Measurements from ENCODE around the gene TMPRSS9.

The TMPRSS9 gene

DNA sequence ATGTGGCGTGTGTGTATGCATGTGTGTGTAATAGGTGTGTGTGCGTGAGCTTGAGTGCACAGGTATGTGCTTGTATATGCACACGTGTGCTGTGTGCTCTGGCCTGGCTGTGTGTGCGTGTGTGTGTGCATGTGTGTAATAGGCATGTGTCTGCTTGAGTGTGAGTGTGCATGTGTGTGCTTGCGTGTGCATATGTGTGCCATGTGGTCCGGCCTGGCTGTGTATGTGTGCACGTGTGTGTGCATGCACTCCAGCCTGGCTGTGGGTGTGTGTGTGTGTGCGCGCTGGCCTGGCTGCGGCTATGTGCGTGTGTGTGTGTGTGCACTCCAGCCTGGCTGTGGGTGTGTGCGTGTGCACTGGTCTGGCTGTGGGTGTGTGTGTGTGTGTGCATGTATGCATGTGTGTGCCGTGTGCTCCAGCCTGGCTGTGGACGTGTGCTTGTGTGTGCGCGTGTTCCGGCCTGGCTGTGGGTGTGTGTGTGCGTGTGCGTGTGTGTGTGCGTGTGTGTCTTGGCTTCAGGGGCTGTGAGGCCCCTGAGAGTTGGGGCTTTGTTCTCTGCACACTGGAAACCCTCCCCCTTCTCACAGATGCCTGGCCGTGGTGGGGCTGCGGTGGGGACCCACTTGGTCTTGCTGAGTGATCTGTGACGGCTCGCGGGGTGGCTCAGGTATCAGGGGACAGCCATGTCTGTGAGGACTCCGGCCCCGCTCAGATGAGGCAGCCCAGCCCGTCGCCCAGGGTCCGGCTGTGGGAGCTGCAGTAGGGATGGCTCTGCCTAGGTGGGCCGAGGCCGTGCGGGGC is 23.3 kb upstream of the TMPRSS9 start:
- TF ChIP-seq, protein P1, sequence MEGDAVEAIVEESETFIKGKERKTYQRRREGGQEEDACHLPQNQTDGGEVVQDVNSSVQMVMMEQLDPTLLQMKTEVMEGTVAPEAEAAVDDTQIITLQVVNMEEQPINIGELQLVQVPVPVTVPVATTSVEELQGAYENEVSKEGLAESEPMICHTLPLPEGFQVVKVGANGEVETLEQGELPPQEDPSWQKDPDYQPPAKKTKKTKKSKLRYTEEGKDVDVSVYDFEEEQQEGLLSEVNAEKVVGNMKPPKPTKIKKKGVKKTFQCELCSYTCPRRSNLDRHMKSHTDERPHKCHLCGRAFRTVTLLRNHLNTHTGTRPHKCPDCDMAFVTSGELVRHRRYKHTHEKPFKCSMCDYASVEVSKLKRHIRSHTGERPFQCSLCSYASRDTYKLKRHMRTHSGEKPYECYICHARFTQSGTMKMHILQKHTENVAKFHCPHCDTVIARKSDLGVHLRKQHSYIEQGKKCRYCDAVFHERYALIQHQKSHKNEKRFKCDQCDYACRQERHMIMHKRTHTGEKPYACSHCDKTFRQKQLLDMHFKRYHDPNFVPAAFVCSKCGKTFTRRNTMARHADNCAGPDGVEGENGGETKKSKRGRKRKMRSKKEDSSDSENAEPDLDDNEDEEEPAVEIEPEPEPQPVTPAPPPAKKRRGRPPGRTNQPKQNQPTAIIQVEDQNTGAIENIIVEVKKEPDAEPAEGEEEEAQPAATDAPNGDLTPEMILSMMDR (IDR thresholded peaks at IDR 0.05; ENCODE audit: extremely low read depth, insufficient read depth, missing control alignments) = no peak
- no peak for DNase-seq (ENCODE audit: low spot score)
- in situ Hi-C loops (cut with MboI; ENCODE audit: low pct_unique_long_range_greater_than_20kb, low sequenced_read_pairs, unreplicated experiment) = no loop called here

DNA sequence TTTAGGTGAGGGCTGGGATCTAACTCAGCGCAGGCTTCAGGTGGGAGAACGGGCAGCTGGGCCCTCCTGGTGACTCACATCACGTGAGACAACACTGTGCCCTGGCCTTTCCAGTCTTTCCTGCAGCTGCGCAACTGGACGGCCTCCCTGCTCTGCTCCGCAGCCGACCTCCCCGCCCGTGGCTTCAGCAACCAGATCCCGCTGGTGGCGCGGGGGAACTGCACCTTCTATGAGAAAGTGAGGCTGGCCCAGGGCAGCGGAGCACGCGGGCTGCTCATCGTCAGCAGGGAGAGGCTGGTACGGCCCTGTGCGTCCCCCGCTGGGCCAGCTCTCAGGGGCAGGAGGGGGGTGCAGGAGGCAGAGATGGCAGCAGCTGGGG is 22.7 kb upstream of the TMPRSS9 start:
- DNase-seq (ENCODE audit: low spot score) = no peak
- TF ChIP-seq, protein P1 (IDR thresholded peaks at IDR 0.05; ENCODE audit: extremely low read depth, insufficient read depth, missing control alignments) = no peak
- in situ Hi-C loops (cut with MboI; ENCODE audit: low pct_unique_long_range_greater_than_20kb, low sequenced_read_pairs, unreplicated experiment) = no loop called here

DNA sequence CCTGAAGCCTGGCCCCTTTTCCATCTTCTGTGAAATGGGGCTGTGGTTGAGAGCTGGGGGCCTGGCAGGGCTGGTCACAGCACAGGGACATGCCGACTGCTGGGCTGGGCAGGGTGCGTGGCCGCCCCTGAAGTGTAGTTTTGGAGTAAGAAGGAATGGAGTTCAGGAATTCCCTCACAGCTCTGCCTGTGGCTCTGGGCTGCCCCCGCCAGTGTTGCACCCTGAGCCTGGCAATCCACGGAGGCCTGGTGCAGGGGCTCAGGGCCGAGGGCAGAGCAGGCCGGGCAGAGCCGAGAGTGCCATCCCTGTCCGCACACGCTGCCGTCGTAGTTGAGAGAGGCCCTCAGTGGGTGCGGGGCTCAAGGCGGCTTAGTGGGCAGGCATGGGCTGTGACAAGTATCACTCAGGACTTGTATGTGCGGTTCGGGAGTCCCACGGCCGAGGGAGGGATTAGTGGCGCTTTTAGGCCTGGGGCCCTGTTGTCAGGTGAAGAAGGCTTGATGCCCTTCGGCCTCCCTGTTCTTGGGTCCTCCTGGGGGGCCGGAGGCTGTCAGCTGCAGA is 21.9 kb upstream of the TMPRSS9 start:
- in situ Hi-C loops (cut with MboI; ENCODE audit: low pct_unique_long_range_greater_than_20kb, low sequenced_read_pairs, unreplicated experiment) = no loop called here
- TF ChIP-seq, protein P1 (IDR thresholded peaks at IDR 0.05; ENCODE audit: extremely low read depth, insufficient read depth, missing control alignments) = no peak
- DNase-seq (ENCODE audit: low spot score) = no peak

DNA sequence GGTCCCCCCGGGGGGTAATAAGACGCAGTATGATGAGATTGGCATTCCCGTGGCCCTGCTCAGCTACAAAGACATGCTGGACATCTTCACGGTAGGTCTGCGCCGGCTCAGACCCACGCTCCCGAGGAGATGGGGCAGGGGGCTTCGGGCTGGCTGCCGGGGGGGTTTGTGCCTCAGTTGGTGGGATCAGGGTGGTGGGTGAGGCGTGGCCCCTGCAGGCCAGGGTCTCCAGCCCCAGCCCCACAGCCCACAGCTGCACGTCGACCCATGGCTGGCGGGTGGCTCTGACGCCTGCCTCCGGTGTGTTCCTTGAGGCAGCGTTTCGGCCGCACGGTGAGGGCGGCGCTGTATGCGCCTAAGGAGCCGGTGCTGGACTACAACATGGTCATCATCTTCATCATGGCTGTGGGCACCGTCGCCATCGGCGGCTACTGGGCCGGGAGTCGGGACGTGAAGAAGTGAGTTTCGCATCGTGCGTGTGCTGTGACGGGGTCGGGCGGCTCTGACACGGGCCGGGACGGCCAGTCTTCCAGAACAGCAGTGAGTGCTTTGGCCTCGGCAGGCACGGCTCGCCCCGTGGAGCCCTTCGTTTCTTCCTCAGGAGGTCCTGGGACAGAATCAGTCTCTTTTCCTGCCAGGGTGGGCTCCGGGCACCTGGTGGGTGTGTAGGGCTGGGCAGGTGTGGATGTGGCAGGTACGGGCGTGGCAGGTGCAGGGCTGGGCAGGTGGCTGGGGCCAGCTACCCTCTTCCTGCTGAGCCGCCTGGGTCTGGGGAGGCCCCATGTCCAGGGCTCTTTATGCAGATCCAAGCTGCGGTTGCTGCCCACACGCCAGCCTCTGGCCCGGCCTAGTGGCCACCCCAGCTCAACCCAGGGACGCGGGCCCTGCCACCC is 21.1 kb upstream of the TMPRSS9 start:
- TF ChIP-seq, protein P1 (IDR thresholded peaks at IDR 0.05; ENCODE audit: extremely low read depth, insufficient read depth, missing control alignments) = no peak
- DNase-seq (ENCODE audit: low spot score) = no peak
- in situ Hi-C loops (cut with MboI; ENCODE audit: low pct_unique_long_range_greater_than_20kb, low sequenced_read_pairs, unreplicated experiment) = no loop called here

DNA sequence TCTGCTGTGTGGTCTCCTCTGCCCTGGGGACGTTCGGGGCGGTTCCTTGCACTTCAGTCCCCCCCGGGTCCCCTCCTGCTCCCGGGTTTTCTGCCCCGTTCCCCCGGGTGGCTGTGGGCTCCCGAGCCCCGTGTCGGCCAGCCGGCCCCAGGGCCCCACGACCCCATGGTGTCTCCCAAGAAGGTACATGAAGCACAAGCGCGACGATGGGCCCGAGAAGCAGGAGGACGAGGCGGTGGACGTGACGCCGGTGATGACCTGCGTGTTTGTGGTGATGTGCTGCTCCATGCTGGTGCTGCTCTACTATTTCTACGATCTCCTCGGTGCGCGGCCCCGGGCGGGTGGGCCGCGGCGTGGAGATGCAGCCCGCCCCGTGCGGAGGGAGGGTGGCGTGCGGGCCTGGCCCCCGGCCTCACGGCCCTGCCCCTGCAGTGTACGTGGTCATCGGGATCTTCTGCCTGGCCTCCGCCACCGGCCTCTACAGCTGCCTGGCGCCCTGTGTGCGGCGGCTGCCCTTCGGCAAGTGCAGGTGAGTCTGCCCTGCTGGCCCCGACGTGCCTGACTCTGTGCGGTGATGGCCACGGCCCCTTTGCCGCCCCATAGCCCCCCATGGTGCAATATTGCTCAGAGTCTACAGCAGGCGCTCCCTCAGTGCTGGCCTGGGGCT is 20.3 kb upstream of the TMPRSS9 start:
- TF ChIP-seq, protein P1 (IDR thresholded peaks at IDR 0.05; ENCODE audit: extremely low read depth, insufficient read depth, missing control alignments) = no peak
- DNase-seq (ENCODE audit: low spot score) = no peak
- in situ Hi-C loops (cut with MboI; ENCODE audit: low pct_unique_long_range_greater_than_20kb, low sequenced_read_pairs, unreplicated experiment) = no loop called here

Measured in GM13977 (cell line).